HG02970 (cell line): ENCODE results near the gene USP10.
"Not testable (repeated sequence)": the region's sequence is repeated elsewhere in the genome, so short reads cannot be mapped to it uniquely, and the experiment has no call there.

ENCODE experiments used
- ATAC-seq: cut with Tn5 transposase; IDR thresholded peaks from one replicate; pipeline ENCODE4 v1.9.1; 2021; ENCODE audit warnings: mild to moderate bottlenecking, moderate library complexity, moderate number of reproducible peaks; ENCODE audit not compliant: unreplicated experiment, low FRiP score

The USP10 gene

GRCh38 chr16:84672276-84673202 is 27.3 kb upstream of the USP10 start:
- ATAC-seq: no peak

- no peak for ATAC-seq
These were observed 26.6 kb upstream of the USP10 start for GRCh38 chr16:84673203-84673535.

GRCh38 chr16:84673561-84673960 is 26.2 kb upstream of the USP10 start:
- no peak for ATAC-seq

- no peak for ATAC-seq
These were observed 24.4 kb upstream of the USP10 start for GRCh38 chr16:84675423-84675822.

GRCh38 chr16:84675884-84676283 is 23.9 kb upstream of the USP10 start:
- no peak for ATAC-seq

GRCh38 chr16:84677017-84677803 is 22.6 kb upstream of the USP10 start:
- no peak for ATAC-seq

- ATAC-seq: no peak
These were observed 22.0 kb upstream of the USP10 start for GRCh38 chr16:84677849-84678248.

- no peak for ATAC-seq
These were observed 21.3 kb upstream of the USP10 start for GRCh38 chr16:84678541-84678940.

GRCh38 chr16:84680165-84680842 is 19.5 kb upstream of the USP10 start:
- ATAC-seq: no peak

GRCh38 chr16:84680843-84681629 is 18.8 kb upstream of the USP10 start:
- ATAC-seq: no peak

GRCh38 chr16:84683691-84684591 is 15.9 kb upstream of the USP10 start:
- no peak for ATAC-seq

GRCh38 chr16:84684592-84684965 is 15.2 kb upstream of the USP10 start:
- no peak for ATAC-seq

GRCh38 chr16:84685210-84685609 is 14.6 kb upstream of the USP10 start:
- ATAC-seq: no peak

GRCh38 chr16:84686707-84687298 is 13.0 kb upstream of the USP10 start:
- ATAC-seq: no peak

- ATAC-seq: no peak
These were observed 12.1 kb upstream of the USP10 start for GRCh38 chr16:84687715-84688114.

GRCh38 chr16:84688163-84688562 is 11.6 kb upstream of the USP10 start:
- ATAC-seq: not testable (repeated sequence)

GRCh38 chr16:84689111-84689510 is 10.7 kb upstream of the USP10 start:
- no peak for ATAC-seq

GRCh38 chr16:84690088-84690819 is 9.5 kb upstream of the USP10 start:
- ATAC-seq: no peak
